ENCODE data around the gene MOB4. TPM values are rescaled to one million over a fixed set of nuclear protein-coding genes. Genes with fewer than 3 reads are reported as not detected.

MOB4 gene
- polyA plus RNA-seq, 1 of the 3 experiments (the other 2 are of a cell fraction): 22.0 TPM

GRCh38 chr2:197506658-197507057 is 9.2 kb upstream of the MOB4 start:
- CTCF ChIA-PET: interaction anchor here (1.3 kb wide), 1 partner anchor 790 kb away, joined by 3 read pairs; no protein-coding TSS in a partner anchor
- peaks cover 31% of the 10 kb centered on the region for H3K79me2 ChIP-seq (ENCODE audit: insufficient read depth)
- no peaks in the 10 kb centered on the region for H3K9me3 ChIP-seq
- H3K4me3 ChIP-seq (ENCODE audit: low read depth in 2 of 2, low read length in 1 of 2): no peak overlapping the region
- POLR2A ChIA-PET: interaction anchor here (2.9 kb wide), 1 partner anchor 9 kb away, joined by 8 read pairs; the partner anchor contains the start of gene MOB4
- H2AFZ ChIP-seq (ENCODE audit: low read depth): no peak overlapping the region
- WGBS (ENCODE audit: low lambda C conversion rate): 94% methylated on average over 5 of the region's 5 CpGs
- H3K9me2 ChIP-seq: no peaks in the 10 kb centered on the region
- no peak overlapping the region for H3K4me2 ChIP-seq
- no peaks in the 10 kb centered on the region for H3K27me3 ChIP-seq (ENCODE audit: insufficient read depth)
- H3K27ac ChIP-seq (ENCODE audit: low read depth in 2 of 2, low read length in 1 of 2): no peak overlapping the region
- peaks cover 36 to 46% of the 10 kb centered on the region in 2 experiments for H3K36me3 ChIP-seq (replicated peaks in 1 of 2; ENCODE audit: control insufficient read depth in 1 of 2, insufficient read depth in 2 of 2, low read length in 1 of 2)
- no peak for TF ChIP-seq RCOR1 (IDR thresholded peaks at IDR 0.05; ENCODE audit: low read length)
- TF ChIP-seq REST (IDR thresholded peaks at IDR 0.05; ENCODE audit: low read depth, low read length): no peak
- no peak for TF ChIP-seq RXRA (IDR thresholded peaks at IDR 0.05; ENCODE audit: borderline replicate concordance, low read depth)
- TF ChIP-seq ELF1 (IDR thresholded peaks at IDR 0.05): no peak
- no peak for TF ChIP-seq RAD21 (IDR thresholded peaks at IDR 0.05; ENCODE audit: low read length)
- no peak for TF ChIP-seq JUND (IDR thresholded peaks at IDR 0.05)
- no peak for TF ChIP-seq USF2 (IDR thresholded peaks at IDR 0.05; ENCODE audit: borderline replicate concordance, low read depth, low read length)
- TF ChIP-seq NRF1 (IDR thresholded peaks at IDR 0.05; ENCODE audit: low read depth, low read length): no peak
- no peak for TF ChIP-seq RFX5 (IDR thresholded peaks at IDR 0.05; ENCODE audit: low read length)
- no peak for TF ChIP-seq CTCF (IDR thresholded peaks at IDR 0.05)
- H3F3A ChIP-seq (replicated peaks; ENCODE audit: insufficient read depth): peaks cover 8% of the 10 kb centered on the region
- no peak for DNase-seq
- H3K9ac ChIP-seq: no peak overlapping the region
- H4K20me1 ChIP-seq (ENCODE audit: insufficient read depth): no peaks in the 10 kb centered on the region
- peaks cover 7 to 11% of the 10 kb centered on the region in 2 experiments; a peak in 3 of 4 replicates for H3K4me1 ChIP-seq (ENCODE audit: control insufficient read depth in 1 of 2, insufficient read depth in 2 of 2, low read depth in 1 of 2, low read length in 1 of 2)

GRCh38 chr2:197513915-197514314 is 2.0 kb upstream of the MOB4 start:
- Histone ChIP-seq H3K27ac (ENCODE audit: low read depth in 2 of 2, low read length in 1 of 2) (no peak overlapping the region), H4K20me1 (ENCODE audit: insufficient read depth) (peaks cover 18% of the 10 kb centered on the region), H3K9ac (no peak overlapping the region), H3K27me3 (ENCODE audit: insufficient read depth) (no peaks in the 10 kb centered on the region), H2AFZ (ENCODE audit: low read depth) (no peak overlapping the region), H3K4me1 (ENCODE audit: control insufficient read depth in 1 of 2, insufficient read depth in 2 of 2, low read depth in 1 of 2, low read length in 1 of 2) (peaks cover 0 to 8% of the 10 kb centered on the region in 2 experiments), H3K36me3 (replicated peaks in 1 of 2; ENCODE audit: control insufficient read depth in 1 of 2, insufficient read depth in 2 of 2, low read length in 1 of 2) (peaks cover 2 to 7% of the 10 kb centered on the region in 2 experiments), H3K9me3 (no peaks in the 10 kb centered on the region), H3K9me2 (no peaks in the 10 kb centered on the region), H3K4me2 (no peak overlapping the region), H3K4me3 (ENCODE audit: low read depth in 2 of 2, low read length in 1 of 2) (no peak overlapping the region), H3K79me2 (ENCODE audit: insufficient read depth) (peaks cover 30% of the 10 kb centered on the region), H3F3A (replicated peaks; ENCODE audit: insufficient read depth) (peaks cover 3% of the 10 kb centered on the region)
- ChIA-PET CTCF (interaction anchor here (1.2 to 1.3 kb wide), 2 partner anchors 12 to 26 kb away, joined by 3 read pairs; no protein-coding TSS in a partner anchor), POLR2A (no interaction called here)
- 95% methylated on average over 5 of the region's 5 CpGs for WGBS (ENCODE audit: low lambda C conversion rate)
- DNase-seq: no peak
- TF ChIP-seq YY1 (IDR thresholded peaks at IDR 0.05; ENCODE audit: low read depth): no peak
- TF ChIP-seq GATA2 (CRISPR knock-in tag; IDR thresholded peaks at IDR 0.05): no peak
- no peak for TF ChIP-seq RXRA (IDR thresholded peaks at IDR 0.05; ENCODE audit: borderline replicate concordance, low read depth)
- TF ChIP-seq IRF3 (IDR thresholded peaks at IDR 0.05; ENCODE audit: low read depth, low read length): no peak
- no peak for TF ChIP-seq FOSL2 (IDR thresholded peaks at IDR 0.05; ENCODE audit: borderline replicate concordance, low read depth)
- TF ChIP-seq EZH2phosphoT487 (IDR thresholded peaks at IDR 0.05; ENCODE audit: borderline replicate concordance, low read depth): no peak
- TF ChIP-seq USF2 (IDR thresholded peaks at IDR 0.05; ENCODE audit: borderline replicate concordance, low read depth, low read length): no peak
- TF ChIP-seq GABPA (IDR thresholded peaks at IDR 0.05; ENCODE audit: low read depth): no peak
- TF ChIP-seq ELF1 (IDR thresholded peaks at IDR 0.05): no peak
- no peak for TF ChIP-seq MXI1 (IDR thresholded peaks at IDR 0.05; ENCODE audit: low read depth, low read length)
